HL-60 (cell line): ENCODE measurements around the gene C1orf167.
A peak's percentile ranks its signal among the peaks of the same experiment; 100 is the strongest.

Source experiments
- DNase-seq, 2 experiments: peaks; one replicate each; pipeline ENCODE4 v3.0.0-alpha.2; 2010 to 2020; ENCODE audit warnings: low read depth in 1 of 2, low spot score in 1 of 2
- H3K27ac ChIP-seq: fragments of 250-450 bp; sonication (Bioruptor Pico); replicated peaks from 2 replicates; pipeline ENCODE4 v1.5.1; 2020; ENCODE audit warnings: mild to moderate bottlenecking, moderate library complexity
- H3K27me3 ChIP-seq: fragments of 250-450 bp; sonication (Bioruptor Pico); 2 replicates; pipeline ENCODE4 v1.5.1; 2021; ENCODE audit warnings: mild to moderate bottlenecking, moderate library complexity; ENCODE audit not compliant: insufficient read depth, poor library complexity, severe bottlenecking
- H3K4me3 ChIP-seq: replicated peaks from 2 replicates; pipeline ENCODE4 v1.5.1; 2011; ENCODE audit warnings: mild to moderate bottlenecking, control low read depth, low read length; ENCODE audit not compliant: insufficient read depth
- CTCF ChIP-seq: IDR thresholded peaks from one replicate; pipeline ENCODE4 v1.5.1; 2011; ENCODE audit warnings: low read length, control low read depth, inconsistent platforms; ENCODE audit not compliant: insufficient read depth
- POLR2AphosphoS5 ChIP-seq: IDR thresholded peaks from 2 replicates; pipeline ENCODE4 v1.6.1; 2012; ENCODE audit warnings: low read depth
- TF ChIP-seq, protein P1 (sequence below): IDR thresholded peaks from 2 replicates; pipeline ENCODE4 v1.6.1; 2012; ENCODE audit warnings: low read depth; ENCODE audit not compliant: insufficient replicate concordance

The C1orf167 gene

DNA sequence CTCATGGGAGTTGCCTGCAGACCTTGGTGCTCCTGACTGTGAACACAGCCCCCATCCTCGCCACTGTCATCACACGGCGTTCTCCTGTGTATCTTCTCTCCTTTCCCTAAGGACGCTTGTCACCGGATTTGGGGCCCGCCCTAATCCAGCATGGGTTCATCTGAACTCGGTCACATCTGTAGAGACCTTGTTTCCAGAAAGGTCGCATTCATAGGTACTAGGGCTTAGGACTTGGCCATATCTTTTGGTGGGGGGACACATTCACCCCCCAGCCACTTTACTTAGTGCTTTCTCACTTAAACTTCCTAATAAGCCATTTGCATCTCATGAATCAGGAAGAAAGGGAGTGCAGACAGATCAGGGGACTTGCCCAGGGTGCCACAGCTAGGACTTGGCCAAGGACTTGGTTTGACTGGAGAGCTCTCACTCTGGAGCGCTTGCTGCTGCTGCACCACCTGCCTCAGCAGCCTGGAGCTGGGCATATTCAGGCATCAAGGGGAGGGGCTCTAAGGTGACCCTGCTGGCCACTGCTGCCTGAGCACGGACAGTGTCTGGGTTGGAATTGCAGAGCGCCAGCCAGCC lies 75.9 kb downstream of the C1orf167 start:
- no peak overlapping the region for H3K27ac ChIP-seq
- DNase-seq = no peak
- TF ChIP-seq, protein P1, sequence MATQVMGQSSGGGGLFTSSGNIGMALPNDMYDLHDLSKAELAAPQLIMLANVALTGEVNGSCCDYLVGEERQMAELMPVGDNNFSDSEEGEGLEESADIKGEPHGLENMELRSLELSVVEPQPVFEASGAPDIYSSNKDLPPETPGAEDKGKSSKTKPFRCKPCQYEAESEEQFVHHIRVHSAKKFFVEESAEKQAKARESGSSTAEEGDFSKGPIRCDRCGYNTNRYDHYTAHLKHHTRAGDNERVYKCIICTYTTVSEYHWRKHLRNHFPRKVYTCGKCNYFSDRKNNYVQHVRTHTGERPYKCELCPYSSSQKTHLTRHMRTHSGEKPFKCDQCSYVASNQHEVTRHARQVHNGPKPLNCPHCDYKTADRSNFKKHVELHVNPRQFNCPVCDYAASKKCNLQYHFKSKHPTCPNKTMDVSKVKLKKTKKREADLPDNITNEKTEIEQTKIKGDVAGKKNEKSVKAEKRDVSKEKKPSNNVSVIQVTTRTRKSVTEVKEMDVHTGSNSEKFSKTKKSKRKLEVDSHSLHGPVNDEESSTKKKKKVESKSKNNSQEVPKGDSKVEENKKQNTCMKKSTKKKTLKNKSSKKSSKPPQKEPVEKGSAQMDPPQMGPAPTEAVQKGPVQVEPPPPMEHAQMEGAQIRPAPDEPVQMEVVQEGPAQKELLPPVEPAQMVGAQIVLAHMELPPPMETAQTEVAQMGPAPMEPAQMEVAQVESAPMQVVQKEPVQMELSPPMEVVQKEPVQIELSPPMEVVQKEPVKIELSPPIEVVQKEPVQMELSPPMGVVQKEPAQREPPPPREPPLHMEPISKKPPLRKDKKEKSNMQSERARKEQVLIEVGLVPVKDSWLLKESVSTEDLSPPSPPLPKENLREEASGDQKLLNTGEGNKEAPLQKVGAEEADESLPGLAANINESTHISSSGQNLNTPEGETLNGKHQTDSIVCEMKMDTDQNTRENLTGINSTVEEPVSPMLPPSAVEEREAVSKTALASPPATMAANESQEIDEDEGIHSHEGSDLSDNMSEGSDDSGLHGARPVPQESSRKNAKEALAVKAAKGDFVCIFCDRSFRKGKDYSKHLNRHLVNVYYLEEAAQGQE = no peak
- TF ChIP-seq POLR2AphosphoS5 = peak; percentile 9; the same call in 1 of the 2 replicates
- no peaks in the 10 kb centered on the region for H3K27me3 ChIP-seq
- no peak overlapping the region for H3K4me3 ChIP-seq

- TF ChIP-seq POLR2AphosphoS5 = no peak
- TF ChIP-seq CTCF = peak; percentile 99
- DNase-seq = peak; percentile 47 to 74
- H3K27me3 ChIP-seq = no peaks in the 10 kb centered on the region
Measured at GRCh38 chr1:11838349-11839272, 76.6 kb downstream of the C1orf167 start.

More at GRCh38 chr1:11838349-11839272, 76.6 kb downstream of the C1orf167 start:
- H3K4me3 ChIP-seq = no peak overlapping the region
- no peak overlapping the region for H3K27ac ChIP-seq
